OCI-LY1 (cell line): ENCODE measurements around the gene KRT1.

Experiments
- EZH2 ChIP-seq: fragments of 200-600 bp; sonication (generic), shearing (Covaris generic); IDR thresholded peaks from 2 replicates; pipeline ENCODE4 v1.8.0; 2017; ENCODE audit warnings: borderline replicate concordance, mixed run types, mild to moderate bottlenecking, antibody characterized with exemption, low read length, moderate library complexity, mixed read lengths
- TF ChIP-seq, protein P1 (sequence below): fragments of 200-600 bp; sonication (generic), shearing (Covaris generic); IDR thresholded peaks from 2 replicates; pipeline ENCODE4 v1.5.1; 2017; ENCODE audit warnings: mild to moderate bottlenecking, antibody characterized with exemption, low read length, moderate library complexity, mixed read lengths

DNA sequence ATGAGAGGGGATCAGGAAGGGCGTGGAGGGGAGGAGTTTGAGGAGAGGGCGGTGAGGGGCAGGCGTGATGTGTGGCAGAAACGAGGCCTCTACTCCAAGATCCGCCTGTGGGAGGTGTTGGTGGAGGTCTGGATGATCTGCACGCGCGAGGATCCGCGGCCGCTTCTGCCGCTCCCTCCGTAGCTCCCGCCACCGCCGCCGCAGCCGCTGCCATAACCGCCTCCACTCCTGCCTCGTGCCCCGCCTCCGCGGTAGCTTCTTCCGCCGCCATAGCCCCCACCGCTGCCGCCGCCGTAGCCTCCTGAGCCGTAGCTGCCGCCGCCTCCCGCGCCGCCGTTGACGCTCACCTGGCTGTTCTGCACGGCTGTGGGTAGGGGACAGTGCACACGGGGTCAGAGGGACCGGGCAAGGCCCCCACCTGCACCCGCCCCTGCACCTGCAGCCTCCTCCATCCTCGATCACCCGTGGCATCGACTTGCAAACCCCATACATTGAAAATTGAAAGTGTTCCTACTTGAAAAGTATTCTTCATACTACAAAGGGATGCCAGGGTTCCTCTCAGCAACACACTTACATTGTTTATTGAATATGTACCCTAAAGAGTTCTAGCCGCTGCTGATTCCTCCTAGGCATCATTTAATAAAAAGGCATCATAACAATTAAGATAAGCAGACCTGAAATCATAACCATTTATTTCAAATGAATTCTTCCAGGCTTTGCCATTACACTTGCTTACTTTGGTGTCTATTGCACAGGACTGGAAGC, 11.1 kb upstream of the KRT1 start:
- TF ChIP-seq, protein P1, sequence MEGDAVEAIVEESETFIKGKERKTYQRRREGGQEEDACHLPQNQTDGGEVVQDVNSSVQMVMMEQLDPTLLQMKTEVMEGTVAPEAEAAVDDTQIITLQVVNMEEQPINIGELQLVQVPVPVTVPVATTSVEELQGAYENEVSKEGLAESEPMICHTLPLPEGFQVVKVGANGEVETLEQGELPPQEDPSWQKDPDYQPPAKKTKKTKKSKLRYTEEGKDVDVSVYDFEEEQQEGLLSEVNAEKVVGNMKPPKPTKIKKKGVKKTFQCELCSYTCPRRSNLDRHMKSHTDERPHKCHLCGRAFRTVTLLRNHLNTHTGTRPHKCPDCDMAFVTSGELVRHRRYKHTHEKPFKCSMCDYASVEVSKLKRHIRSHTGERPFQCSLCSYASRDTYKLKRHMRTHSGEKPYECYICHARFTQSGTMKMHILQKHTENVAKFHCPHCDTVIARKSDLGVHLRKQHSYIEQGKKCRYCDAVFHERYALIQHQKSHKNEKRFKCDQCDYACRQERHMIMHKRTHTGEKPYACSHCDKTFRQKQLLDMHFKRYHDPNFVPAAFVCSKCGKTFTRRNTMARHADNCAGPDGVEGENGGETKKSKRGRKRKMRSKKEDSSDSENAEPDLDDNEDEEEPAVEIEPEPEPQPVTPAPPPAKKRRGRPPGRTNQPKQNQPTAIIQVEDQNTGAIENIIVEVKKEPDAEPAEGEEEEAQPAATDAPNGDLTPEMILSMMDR = no peak
- no peak for TF ChIP-seq EZH2
